GM12872 (cell line): ENCODE results near the gene LPXN.

Experiments
- CTCF ChIP-seq: IDR thresholded peaks from 3 replicates; pipeline ENCODE4 v1.5.1; 2011; ENCODE audit warnings: low read depth, mild to moderate bottlenecking, low read length, moderate library complexity; ENCODE audit not compliant: insufficient read depth

LPXN gene

DNA sequence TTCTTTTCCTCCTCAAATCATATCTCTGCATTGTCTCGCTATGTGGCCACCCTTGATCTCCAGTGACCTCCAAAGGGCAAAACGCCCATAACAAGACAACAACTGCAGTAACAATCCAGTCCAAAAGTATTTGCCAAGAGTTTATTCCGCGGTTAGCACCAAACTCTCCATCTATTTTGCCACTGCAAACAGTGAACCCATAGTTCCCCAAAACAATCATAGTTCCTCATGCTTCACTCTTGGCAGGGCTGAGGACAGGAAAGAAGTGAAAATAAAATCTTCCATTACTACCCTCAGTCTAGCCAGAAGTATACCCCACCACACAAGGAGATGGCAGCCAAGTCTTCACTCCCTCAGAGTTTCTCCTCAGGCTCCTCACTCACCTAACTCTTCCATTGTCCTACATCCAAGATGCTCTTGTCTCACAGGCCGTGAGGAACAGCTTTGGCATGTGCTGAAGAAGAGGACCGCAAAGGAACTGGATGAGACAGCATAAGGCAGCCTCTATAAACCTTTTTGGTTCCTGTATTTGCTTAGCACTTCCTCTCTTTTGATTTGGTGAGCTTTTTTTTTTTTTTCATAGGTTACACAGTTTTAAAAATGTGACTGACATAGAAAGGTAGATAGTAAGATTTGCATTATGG lies at the start of gene LPXN:
Gene LPXN (minus strand): TSS at position 480 of the 644 bp plus-strand sequence. CDS start 84 bp downstream, at position 396.
- no peak for TF ChIP-seq CTCF

- no peak for TF ChIP-seq CTCF
Observed at GRCh38 chr11:58625086-58625485, 49.4 kb upstream of the LPXN start.

DNA sequence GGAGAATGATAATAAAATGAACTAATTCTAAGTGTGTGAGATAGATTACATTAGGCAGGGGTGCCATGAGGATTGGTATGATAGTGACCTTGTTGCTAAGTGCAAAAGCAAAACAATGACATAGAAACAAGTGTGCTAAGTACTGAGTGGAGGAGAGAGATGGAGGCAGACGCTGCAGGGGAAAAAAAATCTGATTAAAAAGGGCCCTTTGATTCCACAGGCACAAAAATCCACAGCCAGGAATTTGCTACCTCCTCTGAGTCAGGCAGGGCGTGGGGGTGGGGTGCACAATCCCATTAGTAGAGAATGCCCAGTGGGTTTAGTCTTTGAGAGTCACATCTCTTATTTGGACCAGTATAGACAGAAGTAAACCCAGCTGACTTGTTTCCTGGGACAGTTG lies 46.7 kb upstream of the LPXN start, which contains the start of gene CNTF:
Gene CNTF (plus strand): TSS at position 322 of the 400 bp plus-strand sequence. CDS start 88 bp downstream, outside the sequence.
- no peak for TF ChIP-seq CTCF

DNA sequence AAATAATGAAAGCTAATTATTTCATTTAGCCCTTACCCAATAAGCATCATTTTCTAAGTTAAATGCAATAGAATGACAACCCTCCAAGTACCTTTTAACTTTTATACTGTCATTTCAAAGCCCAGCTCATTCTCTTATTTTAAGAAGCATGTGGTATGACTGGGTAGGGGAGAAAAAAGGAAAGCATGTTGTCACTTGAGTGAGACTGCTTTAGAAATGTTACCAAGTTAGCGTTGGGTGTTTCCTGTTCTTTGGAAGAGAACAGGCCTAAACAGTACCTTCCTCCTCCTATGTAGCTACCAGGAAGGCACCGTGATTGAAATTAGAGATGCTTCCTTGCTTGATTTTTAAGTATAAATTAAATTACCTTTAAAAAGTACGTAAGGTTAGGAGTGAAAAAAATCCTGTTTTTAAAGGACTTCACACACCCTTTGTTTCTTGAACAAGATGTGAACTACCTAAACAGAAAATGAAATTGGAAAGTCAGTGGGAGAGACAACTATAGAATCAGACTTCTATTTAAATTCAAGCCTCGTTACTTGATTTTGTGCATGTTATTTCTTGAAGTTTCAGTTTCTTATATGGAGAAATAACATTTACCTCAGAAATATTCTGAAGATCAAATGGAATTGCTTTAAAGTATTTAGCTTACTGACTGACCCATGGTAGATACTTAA lies 46.1 kb upstream of the LPXN start:
- no peak for TF ChIP-seq CTCF

DNA sequence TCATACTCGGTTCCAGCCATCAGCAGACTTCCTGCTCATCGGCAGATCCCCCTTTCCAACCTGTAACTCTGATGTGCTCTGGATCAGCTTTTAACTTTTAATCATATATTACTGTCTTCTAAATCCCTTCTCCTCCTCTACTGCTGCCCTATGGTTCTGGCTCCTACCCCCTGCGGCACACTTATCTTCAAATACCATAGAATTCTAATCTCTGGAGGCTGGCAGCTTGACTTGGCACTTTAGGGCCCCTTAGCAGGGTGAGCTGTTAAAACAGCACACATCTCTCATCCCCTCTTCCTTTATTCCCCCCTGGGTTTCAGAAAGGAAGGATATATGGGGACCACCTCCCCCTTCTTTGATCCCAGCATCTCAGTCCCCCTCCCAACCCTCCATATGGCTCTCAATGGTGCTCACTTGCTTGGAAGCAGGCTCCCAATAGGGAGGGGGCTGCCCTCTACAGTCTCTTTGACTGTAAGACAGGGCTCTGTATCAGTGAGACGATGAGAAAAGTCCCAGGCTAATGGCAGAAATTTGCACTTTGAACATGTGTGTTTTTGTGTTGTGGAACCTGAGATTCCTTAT lies 42.4 kb upstream of the LPXN start:
- no peak; the same call in 2 of the 3 replicates for TF ChIP-seq CTCF

DNA sequence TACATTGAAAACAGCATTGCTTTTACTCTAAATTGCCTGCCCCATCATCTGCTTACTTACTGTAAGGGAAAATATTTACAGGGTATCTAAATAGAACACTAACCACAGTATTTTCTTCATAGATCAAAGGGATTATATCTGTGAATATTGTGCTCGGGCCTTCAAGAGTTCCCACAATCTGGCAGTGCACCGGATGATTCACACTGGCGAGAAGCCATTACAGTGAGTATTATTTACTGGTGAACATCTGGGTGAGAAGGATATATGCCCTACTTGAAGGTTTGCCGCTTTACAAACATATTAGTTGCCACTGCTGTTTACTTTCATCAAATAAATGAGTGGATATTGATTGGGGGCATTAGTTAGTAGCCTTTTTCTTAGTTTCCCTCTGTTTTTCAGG lies 40.9 kb upstream of the LPXN start:
- no peak for TF ChIP-seq CTCF

GRCh38 chr11:58615559-58615958 lies 39.9 kb upstream of the LPXN start:
- no peak for TF ChIP-seq CTCF
